GM04503 (cell line): ENCODE measurements around the gene ARSB.
"Not testable (repeated sequence)": the region's sequence is repeated elsewhere in the genome, so short reads cannot be mapped to it uniquely, and the experiment has no call there.

Experiments used
- DNase-seq: peaks from one replicate; pipeline ENCODE4 v3.0.0-alpha.2; 2012; ENCODE audit warnings: low read depth

Gene ARSB

DNA sequence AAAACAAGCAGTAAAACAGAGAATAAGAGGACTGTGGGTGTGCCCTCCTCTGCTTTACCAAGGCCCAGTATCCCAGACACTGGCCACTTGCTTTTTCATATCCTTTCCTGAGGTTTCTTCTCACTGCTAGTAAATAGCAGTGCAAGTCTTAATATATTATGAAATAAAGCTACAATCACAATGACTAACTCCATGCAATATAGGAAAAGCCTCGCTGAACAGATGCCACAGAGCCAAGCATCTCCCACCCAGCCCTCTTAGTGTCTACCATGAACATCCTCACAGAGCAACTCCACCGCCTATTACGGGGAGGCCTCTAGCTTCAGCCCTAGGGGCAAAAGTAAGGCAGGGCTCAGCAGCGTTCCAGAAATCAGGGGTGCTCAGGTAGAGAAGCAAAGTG, 205.8 kb downstream of the ARSB start:
- DNase-seq: no peak

DNA sequence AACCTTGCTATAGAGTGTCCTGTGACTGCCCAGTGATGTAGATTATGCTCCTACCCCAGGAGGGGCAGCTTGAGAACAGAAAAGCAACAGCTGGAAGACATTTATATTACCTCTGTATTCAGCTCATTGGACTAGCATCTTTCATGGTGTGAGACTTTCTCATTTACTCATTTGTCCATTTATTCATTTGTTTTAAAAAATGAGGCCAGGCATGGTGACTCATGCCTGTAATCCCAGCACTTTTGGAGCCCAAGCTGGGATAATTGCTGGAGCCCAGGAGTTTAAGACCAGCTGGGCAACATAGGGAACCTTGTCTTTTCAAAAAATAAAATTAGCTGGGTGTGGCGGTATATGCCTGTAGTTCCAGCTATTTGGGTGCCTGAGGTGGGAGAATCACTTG, 206.6 kb downstream of the ARSB start:
- DNase-seq: no peak

DNA sequence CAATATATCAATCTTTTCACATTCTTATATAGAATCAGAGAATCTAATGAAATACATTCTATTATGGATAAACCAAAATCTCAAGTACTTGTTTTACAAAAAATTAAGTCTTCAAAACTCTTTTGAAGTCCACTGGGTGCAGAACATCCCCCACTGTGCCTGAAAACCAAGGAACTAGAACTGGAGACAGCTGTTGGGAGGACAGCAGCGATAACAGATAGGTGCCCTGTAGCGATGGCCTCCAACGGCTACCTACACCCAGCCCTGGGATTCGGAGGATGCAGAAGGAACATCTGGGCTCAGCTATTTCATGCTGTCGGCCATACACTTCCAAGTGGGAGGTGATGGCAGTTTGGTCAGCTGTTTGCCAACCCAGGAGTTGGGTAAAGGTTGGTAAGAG, 207.2 kb downstream of the ARSB start:
- no peak for DNase-seq

DNA sequence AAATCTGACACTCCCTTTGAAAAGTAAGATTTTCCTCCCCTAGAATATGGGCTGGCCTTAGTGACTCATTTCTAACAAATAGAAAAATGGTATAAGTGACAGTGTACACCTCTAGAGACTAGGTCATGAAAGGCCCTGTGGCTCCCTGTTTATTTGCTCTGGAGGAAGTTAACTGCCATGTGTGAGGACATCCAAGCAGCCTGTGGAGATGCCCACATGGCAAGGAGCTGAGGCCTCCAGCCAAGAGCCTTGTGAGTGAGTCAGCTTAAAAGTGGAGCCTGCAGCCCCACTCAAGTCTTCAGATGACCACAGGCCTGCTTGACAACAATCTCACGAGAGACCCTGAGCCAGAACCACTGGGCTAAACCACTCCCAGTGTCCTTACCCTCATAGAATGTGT, 208.5 kb downstream of the ARSB start:
- DNase-seq: no peak

DNA sequence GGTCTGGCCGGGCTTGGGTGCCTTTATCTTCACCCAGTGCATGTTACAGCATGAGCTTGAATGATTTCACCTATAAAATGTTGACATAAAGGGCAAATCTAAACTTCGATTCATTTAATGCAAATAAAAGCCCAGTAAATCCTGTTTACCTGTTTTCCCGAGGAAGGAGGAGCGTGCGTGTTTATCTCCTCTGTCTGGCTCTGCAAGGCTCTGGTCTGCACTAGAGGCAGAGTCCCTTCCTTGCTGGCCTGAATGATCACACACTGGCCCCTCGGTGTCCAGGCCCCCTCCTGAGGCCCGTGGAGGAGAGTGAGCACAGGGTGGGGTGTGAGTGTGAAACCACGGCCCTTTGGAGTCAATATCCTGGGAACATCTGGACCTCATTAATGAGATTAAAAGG, 211.5 kb downstream of the ARSB start:
- no peak for DNase-seq

DNA sequence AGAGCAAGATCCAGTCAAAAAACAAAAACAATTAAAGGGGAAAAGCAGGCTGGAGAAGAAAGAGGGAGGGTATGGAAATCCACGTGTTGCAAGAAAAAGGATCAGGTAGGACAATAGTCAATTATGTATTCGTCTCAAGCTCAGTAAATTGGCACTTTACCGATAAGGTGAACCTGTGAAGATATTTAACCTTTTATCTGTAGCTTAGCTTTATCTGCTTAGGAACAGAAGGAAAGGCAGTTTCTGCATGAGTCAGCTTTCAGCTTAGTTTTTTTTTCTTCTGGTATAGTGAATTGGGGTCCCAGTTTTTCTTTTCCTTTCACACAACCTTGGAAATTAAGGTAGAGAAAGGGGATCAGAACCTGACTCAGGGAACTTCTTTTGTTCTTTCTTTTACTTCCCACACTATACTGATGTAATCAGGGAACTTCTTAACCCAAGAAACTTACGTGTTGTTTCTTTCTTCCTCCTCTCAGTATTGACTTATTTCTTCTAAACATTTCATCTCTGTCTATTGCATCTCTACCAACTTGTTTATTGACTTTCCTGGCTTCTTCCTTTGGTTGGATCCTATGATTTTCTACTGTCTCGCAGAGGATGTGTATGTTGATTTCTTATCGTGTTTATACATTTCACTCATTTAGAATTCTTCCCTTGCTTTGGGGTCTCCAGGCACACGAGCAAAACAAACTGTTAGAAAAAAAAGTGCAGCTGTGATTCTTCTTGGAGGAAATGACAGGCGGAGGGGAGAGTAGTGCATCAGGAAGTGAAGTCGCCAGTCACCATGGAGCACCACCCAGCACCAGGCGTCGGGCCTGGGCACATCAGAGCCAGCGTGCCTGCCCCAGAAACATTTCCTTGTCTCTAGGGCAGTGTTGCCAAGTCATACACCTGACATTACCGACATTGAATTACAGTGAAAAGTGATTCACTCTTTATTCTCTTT, 213.6 kb downstream of the ARSB start:
- DNase-seq: no peak

DNA sequence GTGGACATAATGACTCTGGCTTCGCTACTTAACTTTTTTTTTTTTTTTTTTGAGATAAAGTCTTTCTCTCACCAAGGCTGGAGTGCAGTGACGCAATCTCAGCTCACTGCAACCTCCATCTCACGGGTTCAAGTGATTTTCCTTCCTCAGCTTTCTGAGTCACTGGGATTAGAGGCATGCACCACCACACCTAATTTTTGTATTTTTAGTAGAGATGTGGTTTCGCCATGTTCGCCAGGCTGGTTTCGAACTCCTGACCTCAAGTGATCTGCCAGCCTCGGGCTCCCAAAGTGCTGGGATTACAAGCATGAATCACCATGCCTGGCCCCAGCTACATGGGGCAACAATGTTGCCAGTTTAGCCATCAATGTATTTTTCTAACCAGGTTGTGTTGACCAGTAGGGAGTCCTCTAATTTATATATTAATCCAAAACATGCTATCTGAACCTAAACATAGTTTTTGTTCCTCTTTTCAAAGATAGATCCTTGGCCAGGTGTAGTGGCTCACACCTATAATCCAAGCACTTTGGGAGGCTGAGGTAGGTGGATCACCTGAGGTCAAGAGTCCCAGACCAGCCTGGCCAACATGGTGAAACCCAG, 216.2 kb downstream of the ARSB start:
- DNase-seq: no peak

DNA sequence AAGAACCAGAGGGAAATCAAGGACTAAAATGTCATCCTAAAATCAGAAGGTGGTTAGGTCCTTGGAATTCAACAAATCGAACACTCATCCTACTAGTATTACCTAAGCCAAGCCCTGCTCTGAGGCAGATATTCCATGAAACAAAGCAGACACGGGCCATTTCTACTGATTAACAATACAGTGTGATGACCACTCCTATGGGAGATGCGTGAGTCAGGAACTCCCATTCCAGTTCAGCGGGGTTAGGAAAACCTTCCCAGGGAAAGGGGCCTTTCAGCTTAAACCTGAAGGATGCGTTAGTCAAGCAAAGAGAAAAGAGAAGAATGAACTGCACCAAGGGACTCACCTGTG, 218.7 kb downstream of the ARSB start:
- DNase-seq: no peak

DNA sequence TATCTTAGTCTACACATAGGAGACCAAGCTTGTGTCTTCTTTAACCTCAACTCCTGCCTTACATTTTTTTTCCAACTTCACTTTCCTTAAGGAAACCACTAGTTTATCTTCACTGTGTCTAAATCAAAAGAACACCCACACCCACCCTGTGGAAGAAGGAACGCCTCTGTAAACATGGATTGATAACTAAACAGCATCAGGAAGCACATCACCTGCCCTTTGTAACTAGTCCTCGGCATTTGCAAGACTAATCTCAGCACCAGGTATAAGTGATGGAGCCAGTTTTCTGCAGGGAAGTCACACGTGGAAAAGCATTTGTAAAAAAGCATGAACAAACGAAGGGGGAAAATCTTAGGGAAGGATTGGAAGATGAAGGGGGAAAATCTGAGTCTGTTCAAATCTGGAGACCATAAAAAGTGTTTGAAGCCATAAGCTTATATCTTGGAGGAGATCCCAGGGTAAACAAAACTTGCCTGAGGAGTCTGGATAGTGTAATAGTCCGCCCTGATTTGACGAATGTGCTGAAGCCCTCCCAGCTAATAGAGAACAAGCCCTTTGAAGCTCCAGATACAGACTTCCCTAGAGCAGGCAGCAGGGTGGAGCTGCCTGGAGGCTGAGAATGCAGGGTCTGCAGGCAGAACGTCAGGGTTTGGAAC, 219.2 kb downstream of the ARSB start:
- no peak for DNase-seq

DNA sequence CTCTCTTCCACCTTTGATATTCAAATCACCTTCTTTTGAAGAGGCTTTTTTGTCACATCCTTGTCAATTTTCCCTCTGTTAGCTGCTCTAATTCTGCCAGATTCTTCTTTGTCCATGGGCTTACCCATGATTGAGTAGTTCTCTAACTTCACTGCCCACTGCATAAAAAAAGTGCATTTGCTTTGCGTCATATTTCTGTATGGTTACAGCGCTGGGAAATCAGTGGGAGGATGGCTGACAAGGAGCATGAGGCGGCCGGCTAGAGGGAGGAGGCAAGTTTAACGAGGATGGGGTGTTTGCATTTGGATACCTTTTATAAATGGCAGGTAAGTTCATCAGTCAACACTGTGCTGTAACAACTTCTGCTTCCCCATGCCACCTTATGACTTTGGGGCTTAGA, 220.0 kb downstream of the ARSB start:
- DNase-seq: no peak

DNA sequence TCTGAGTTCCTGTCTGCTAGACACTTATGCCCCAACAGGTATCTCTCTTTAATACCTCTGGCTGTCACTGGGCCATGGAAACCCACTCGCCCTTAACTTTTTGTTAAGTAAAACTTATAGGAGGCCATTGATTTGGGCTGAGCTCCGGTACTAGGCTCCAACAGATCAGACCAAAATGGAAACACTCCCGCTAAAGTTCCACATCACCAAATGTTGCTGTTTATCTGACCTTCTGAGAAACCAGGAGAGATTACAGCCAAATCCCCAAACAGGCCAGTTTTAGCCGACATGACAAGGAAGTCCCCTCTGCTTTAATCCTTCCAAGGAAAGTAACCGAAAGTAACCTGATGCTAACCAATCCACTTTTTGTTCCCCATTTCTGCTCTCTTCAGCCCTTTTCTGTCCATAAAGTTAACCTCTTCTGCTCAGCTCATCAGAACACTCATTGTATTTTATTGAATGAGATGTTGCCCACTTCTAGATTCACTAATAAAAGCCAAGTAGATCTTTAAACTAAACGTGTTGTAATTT, 221.4 kb downstream of the ARSB start:
- no peak for DNase-seq

DNA sequence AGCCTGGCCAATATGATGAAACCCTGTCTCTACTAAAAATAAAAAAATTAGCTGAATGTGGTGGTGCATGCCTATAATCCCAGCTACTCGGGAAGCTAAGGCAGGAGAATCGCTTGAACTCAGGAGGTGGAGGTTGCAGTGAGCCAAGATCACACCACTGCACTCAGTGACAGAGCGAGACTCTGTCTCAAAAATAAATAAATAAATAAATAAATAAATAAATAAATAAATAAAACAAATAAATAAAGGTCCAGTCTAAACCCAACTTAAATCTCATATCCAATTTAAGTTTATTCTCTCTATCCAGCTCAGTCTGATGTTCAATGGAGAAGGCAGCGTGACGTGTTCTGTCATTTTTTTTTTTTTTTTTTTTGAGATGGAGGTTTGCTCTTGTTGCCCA, 222.4 kb downstream of the ARSB start:
- DNase-seq: not testable (repeated sequence)

DNA sequence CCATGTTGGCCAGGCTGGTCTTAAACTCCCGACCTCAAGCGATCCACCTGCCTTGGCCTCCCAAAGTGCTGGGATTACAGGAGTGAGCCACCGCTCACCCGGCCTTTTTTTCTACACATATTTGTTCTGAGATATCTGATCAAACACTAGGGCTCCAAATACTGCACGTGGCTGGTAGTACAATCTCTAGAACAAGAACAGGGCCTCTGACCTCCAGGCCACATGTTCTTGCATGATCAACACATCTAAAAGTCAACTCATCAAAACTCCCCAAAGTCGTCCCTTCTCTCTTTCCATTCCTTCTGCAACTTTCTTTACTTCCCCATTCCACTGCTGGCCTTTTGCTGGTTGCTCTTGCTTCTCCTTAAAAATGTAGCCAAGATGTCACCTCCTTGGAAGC, 223.3 kb downstream of the ARSB start:
- no peak for DNase-seq

DNA sequence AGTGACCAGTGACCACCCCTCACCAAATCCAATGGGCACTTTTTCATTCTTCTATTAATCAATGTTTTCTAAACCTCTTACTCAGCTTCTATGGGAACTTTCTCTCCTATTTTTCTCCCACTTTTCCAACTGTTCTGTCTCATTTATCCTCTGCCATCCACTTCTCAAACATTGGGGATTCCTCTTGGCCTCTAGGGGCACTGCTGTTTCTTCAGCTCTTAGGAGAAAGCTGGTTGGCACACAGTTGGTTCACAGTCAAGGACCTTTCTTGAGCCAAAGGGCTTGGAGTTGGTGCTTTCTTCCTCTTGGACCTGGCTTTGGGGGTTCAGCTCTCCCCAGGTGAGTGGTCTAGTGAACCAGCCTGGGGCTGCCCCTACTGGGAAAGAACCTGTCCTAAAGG, 224.3 kb downstream of the ARSB start:
- DNase-seq: no peak

DNA sequence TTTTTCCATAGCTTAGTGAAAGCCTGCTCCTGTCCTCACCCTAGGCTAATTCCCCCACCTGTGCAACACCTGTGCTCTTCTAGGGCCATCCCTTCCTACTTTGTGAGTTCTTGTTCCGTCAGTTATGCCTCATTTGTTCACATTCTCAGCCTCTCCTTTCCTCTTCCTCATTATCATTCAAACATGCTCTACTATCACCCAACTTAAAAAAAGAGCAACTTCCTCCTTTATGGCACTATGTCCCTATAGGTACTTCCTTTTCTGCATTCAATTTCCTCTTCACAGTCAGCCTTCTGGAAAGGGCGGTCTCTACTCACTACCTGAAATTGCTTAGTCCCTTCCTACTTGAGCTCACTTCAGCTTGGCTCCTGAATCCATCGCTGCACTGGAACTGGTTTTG, 224.7 kb downstream of the ARSB start:
- no peak for DNase-seq

DNA sequence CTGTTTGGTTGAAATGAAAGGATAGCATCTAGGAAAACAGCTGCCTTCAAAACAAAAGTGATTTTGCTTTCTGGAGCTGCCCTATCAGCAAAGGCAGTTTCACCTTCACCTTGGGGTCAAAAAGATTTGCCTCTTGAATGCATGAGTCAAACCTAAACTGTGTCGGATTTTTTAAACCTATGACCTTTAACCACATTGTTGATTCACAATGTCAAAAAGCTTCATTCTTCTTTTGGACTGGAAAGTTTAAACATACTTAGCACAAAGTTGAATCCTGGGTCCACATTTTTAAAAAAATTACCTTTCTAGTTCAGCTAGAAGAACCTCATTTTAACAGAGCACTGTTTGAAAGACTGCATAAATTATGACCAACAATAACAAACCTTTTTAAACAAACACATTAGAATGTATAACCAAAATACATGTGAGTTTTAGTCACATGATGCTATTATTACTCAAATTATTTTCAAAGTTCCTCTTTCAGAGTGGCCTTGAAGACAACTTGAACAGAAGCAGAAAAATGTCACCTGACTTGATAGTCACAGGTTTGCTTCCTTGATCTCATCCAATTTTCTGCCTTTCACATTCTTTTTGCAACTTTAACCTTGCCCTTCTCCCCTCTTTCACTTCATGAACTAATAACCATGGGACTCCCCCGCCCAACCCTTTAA, 226.8 kb downstream of the ARSB start:
- DNase-seq: no peak

DNA sequence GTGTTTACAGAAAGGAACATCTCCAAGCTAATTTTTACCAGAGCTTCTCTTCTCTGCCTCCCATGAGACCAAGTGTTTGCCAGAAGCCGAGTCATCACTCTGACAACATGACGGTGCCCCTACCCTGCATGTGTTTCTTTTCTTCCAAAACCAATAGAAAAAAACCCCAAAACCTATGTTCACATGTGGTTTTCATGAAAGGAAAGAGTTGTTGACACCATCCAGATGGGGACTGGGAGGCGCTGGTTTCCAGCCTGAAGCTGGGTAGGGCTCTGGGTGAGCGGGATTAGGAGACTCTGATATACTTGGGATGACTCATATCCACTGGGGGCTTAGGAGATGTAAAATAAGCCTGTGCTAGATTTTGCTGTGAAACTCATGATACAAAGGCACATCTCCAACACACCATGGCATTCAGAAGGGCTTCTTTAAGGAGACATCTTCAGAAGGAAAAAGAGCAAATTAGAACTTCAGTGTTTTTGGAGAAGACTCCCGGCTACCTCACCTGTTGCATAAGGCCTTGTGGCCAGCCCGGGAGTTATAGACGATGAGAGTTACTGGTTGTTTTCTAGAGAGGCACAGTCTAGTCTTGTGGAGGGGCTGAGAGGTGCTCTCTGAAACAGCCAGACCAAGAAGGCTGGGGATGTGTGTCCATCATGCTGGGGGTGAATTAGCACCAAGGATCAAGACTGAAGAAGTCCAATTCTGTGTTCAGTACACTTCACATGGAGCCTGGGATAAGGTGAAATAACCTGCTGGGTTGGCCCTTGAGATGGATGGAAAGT, 227.6 kb downstream of the ARSB start:
- DNase-seq: peak; percentile 62

DNA sequence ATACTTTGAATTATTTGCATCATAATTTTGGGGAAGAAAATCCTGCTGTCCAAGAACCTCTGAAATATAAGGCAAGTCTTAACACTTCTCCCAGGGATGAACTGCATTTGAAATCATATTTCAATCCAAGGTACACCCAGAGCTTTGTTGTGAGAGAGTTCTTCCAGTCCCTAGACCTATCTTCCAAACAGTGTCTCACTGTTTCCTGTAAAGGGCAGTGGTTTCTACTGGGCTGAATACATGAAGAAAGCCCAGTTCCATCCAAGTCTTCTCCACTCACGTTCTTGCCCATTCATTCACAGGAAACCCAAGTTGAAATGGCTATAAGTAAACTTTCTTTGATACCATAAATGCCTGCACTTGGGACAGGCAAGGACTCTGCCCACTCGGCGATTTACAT, 228.3 kb downstream of the ARSB start:
- no peak for DNase-seq

DNA sequence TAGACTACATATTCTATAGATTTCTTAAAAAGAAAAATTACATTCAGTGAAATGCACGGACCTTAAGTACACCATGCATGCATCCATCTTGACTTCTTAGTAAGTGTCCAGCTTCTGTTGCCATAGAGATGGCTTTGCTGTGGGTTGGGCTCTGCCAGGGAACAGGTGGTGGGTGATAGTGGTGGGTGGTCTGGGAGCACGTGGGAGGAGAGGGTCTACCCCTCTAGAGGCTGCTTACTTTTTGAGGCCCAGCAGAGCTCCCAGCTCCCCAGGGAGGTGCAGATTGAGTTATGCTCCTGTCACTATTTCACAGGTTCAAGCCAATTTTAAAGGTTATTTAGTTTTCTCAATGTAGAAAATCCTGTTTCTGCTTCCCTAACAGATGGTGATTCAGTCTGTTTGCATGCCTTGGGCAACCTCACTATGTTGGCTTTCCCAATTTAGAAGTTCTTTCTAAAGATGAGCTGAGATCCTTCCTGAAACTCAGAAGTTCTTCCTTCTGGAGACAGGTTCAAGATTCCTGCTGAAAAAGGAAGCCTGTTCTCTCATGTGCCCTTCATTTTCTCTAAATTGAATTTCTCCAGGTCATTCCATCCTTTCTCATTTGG, 229.2 kb downstream of the ARSB start:
- DNase-seq: no peak

DNA sequence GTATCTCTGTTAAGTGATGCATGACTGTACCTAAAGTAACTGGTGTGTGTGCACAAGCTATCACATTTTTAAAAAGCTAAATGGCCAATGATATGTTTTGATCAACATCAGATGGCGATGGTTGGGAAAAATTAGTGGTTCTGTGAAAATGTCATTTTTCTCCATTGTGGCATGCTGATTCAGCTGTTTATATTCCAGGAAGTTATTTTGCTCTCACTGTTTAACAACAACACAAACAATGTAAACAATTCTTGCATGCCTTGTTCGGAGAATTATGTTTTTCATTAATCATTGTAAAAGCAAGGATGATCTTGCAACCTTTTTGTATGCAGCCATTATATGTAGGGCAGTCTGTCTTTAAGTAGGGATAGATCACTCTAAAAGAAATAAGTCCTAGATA, 230.5 kb downstream of the ARSB start:
- DNase-seq: no peak

DNA sequence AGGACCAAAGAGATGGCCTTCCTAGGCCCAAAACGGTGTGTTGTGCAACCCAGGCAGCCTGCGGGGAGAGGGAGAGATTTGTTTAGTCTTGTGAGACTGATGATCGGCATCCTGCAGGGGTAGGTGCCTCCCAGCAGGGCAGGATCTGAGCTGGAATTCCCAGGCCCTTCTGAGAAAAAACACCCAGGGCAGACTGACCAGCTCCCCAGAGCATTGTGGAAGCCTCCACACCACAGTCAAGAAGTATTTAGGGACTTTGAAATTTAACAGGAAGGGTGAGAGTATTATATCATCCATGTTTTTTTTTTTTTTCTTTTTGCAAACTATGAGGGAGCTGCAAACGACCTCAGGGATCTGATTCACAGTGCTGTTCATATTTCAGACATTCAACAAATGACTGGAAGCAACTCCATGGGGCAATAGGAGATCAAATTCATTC, 232.0 kb downstream of the ARSB start:
- peak; percentile 72 for DNase-seq
